ENCODE data around the gene SPAG16.

- TF ChIP-seq EZH2 (IDR thresholded peaks at IDR 0.05) (no peak), POLR2AphosphoS5 (IDR thresholded peaks at IDR 0.05; ENCODE audit: borderline replicate concordance, low read depth, low read length) (no peak), FOXP2 (optimal IDR thresholded peaks at IDR 0.05; ENCODE audit: control extremely low read depth, extremely low read length, insufficient read depth) (no peak)
Observed at GRCh38 chr2:214019973-214020345, 735.7 kb downstream of the SPAG16 start.
